Naive thymus-derived CD4-positive, alpha-beta T cell (primary cell): ENCODE results near the gene LMNTD1. TPM values are rescaled to one million over a fixed set of nuclear protein-coding genes. Genes with fewer than 3 reads are reported as not detected.
A peak's percentile ranks its signal among the peaks of the same experiment; 100 is the strongest.

ENCODE experiments used
- ATAC-seq: fragments of 150-1000 bp; cut with Tn5 transposase; 2 replicates; pipeline ENCODE4 v1.10.0; 2021; ENCODE audit warnings: mild to moderate bottlenecking, moderate library complexity
- CTCF ChIA-PET: fragments of 350-600 bp; sonication (Branson Sonifier 250); formaldehyde crosslinking; loops from one replicate; lab custom pipeline; 2021; ENCODE audit warnings: antibody characterized with exemption; lab: Charles Lee
- POLR2A ChIA-PET: fragments of 350-600 bp; sonication (Branson Sonifier 250); formaldehyde crosslinking; loops from one replicate; lab custom pipeline; 2021; ENCODE audit warnings: antibody characterized with exemption, inconsistent platforms; lab: Charles Lee
- DNase-seq, 9 donors: peaks; one replicate each; pipeline versions ENCODE4 v3.0.0 to v3.0.0-alpha.2; 2020 to 2022; ENCODE audit warnings: mixed read lengths in 1 of 9
- H3K27ac ChIP-seq: one replicate; pipeline ENCODE4 v1.7.0; 2013; ENCODE audit warnings: mild to moderate bottlenecking, low read depth, low read length, moderate library complexity
- H3K27me3 ChIP-seq, 2 donors: one replicate each; pipeline ENCODE4 v1.7.0; 2013; ENCODE audit warnings: low read length in 2 of 2, mild to moderate bottlenecking in 2 of 2, moderate library complexity in 2 of 2; ENCODE audit not compliant: control insufficient read depth in 2 of 2, insufficient read depth in 2 of 2
- H3K36me3 ChIP-seq, 3 experiments: 1 replicate in 2 of 3; 2 replicates in 1 of 3; pipeline ENCODE4 v1.7.0; 2013; ENCODE audit warnings: low read length in 3 of 3, mild to moderate bottlenecking in 3 of 3, moderate library complexity in 1 of 3; ENCODE audit not compliant: insufficient read depth in 3 of 3, control insufficient read depth in 2 of 3
- H3K4me1 ChIP-seq, 2 donors: one replicate each; pipeline ENCODE4 v1.7.0; 2013; ENCODE audit warnings: low read length in 2 of 2, mild to moderate bottlenecking in 2 of 2, moderate library complexity in 1 of 2; ENCODE audit not compliant: control insufficient read depth in 2 of 2, insufficient read depth in 2 of 2
- H3K4me3 ChIP-seq: 2 replicates; pipeline ENCODE4 v1.7.0; 2013; ENCODE audit warnings: mild to moderate bottlenecking, low read length
- H3K9me3 ChIP-seq, 3 experiments: 1 replicate in 2 of 3; 2 replicates in 1 of 3; pipeline ENCODE4 v1.7.0; 2013; ENCODE audit warnings: low read length in 3 of 3; ENCODE audit not compliant: control insufficient read depth in 2 of 3
- H3K27ac Mint-ChIP-seq, 9 donors: one replicate each; pipeline ENCODE4 v1.8.0; 2020 to 2022; ENCODE audit warnings: mixed read lengths in 9 of 9, mild to moderate bottlenecking in 8 of 9, moderate library complexity in 5 of 9, inconsistent platforms in 2 of 9
- H3K27me3 Mint-ChIP-seq, 5 donors: one replicate each; pipeline ENCODE4 v1.8.0; 2021 to 2022; ENCODE audit warnings: mixed read lengths in 5 of 5, mild to moderate bottlenecking in 1 of 5
- H3K36me3 Mint-ChIP-seq, 5 donors: one replicate each; pipeline ENCODE4 v1.8.0; 2020 to 2022; ENCODE audit warnings: mixed read lengths in 5 of 5, mild to moderate bottlenecking in 3 of 5, inconsistent platforms in 1 of 5
- H3K4me1 Mint-ChIP-seq, 7 donors: one replicate each; pipeline ENCODE4 v1.8.0; 2020 to 2022; ENCODE audit warnings: mixed read lengths in 7 of 7, mild to moderate bottlenecking in 3 of 7, inconsistent platforms in 1 of 7
- H3K4me3 Mint-ChIP-seq, 10 donors: one replicate each; pipeline ENCODE4 v1.8.0; 2020 to 2022; ENCODE audit warnings: mild to moderate bottlenecking in 10 of 10, mixed read lengths in 10 of 10, moderate library complexity in 6 of 10, inconsistent platforms in 2 of 10
- H3K9me3 Mint-ChIP-seq, 11 donors: one replicate each; pipeline ENCODE4 v1.8.0; 2020 to 2022; ENCODE audit warnings: mixed read lengths in 11 of 11, mild to moderate bottlenecking in 4 of 11, inconsistent platforms in 1 of 11, moderate library complexity in 1 of 11
- intact Hi-C, 2 donors: fragments of 100-400 bp; cut with micrococcal nuclease; formaldehyde crosslinking; loops; one replicate each; pipeline ENCODE4 v1.15.1; 2023
- polyA plus RNA-seq, 2 donors: library from polyadenylated mRNA; unstranded; fragments of 300-500 nt; fragmentation: Illumina TruSeq; gene quantifications; one replicate each; pipeline ENCODE4 v1.2.3, GENCODE V29; 2021
- total RNA-seq, 6 experiments: library from RNA in 5 of 6; stranded (reverse) in 5 of 6; gene quantifications; 1 replicate in 5 of 6; 2 replicates in 1 of 6; pipeline ENCODE4 v1.2.3 and lab custom pipeline; 2021 to 2026

The LMNTD1 gene
- total and polyA plus RNA-seq, 7 experiments from 2014 or later = not detected

- DNase-seq = no peak
- Histone ChIP-seq H3K27me3 (no peaks in the 10 kb centered on the region), H3K9me3 (no peaks in the 10 kb centered on the region), H3K27ac (no peak overlapping the region), H3K4me3 (no peak overlapping the region), H3K36me3 (no peaks in the 10 kb centered on the region), H3K4me1 (no peaks in the 10 kb centered on the region)
- CTCF ChIA-PET = no interaction called here
- H3K27ac Mint-ChIP-seq = no peak overlapping the region
- H3K27me3 Mint-ChIP-seq = peaks cover 0 to 6% (median 5%) of the 10 kb centered on the region in 5 donors
- peaks cover 0 to 4% (median 0%) of the 10 kb centered on the region in 11 donors for H3K9me3 Mint-ChIP-seq
- POLR2A ChIA-PET = no interaction called here
- intact Hi-C loops = no loop called here
- no peak overlapping the region for H3K4me3 Mint-ChIP-seq
- peaks cover 0 to 8% (median 0%) of the 10 kb centered on the region in 7 donors for H3K4me1 Mint-ChIP-seq
- no peaks in the 10 kb centered on the region for H3K36me3 Mint-ChIP-seq
- no peak for ATAC-seq
Observed at GRCh38 chr12:25521625-25522256, 31.3 kb downstream of the LMNTD1 start.

DNA sequence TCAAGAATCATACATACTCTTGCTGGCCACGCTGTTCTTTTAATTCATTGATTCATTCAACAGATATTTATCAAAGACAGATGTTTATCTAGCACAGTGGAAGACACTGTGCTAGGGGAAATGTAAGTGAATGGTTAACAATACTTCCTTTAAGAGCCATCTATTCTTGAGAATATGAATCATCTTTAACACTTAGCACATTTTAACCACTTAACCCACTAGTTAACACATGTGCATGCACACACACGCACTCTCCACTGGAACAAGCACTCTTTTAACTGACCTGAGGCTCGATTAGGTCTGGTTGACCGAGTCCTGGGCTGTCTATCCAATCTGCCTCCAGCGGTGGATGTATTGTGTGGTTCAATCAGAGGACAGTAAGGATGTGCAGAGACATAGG lies 34.6 kb downstream of the LMNTD1 start:
- Histone ChIP-seq H3K4me1 (no peaks in the 10 kb centered on the region), H3K4me3 (no peak overlapping the region), H3K27ac (no peak overlapping the region), H3K9me3 (no peaks in the 10 kb centered on the region), H3K27me3 (no peaks in the 10 kb centered on the region), H3K36me3 (no peaks in the 10 kb centered on the region)
- ChIA-PET POLR2A (no interaction called here), CTCF (no interaction called here)
- H3K36me3 Mint-ChIP-seq = no peaks in the 10 kb centered on the region
- H3K27ac Mint-ChIP-seq = no peak overlapping the region
- peak overlapping the region in 1 of 10 donors; percentile 17 for H3K4me3 Mint-ChIP-seq
- intact Hi-C loops = no loop called here
- H3K27me3 Mint-ChIP-seq = peaks cover 7 to 10% (median 10%) of the 10 kb centered on the region in 5 donors
- DNase-seq (no peak), ATAC-seq (no peak)
- peaks cover 0 to 2% (median 0%) of the 10 kb centered on the region in 11 donors for H3K9me3 Mint-ChIP-seq
- peaks cover 0 to 8% (median 0%) of the 10 kb centered on the region in 7 donors for H3K4me1 Mint-ChIP-seq

- H3K4me1 Mint-ChIP-seq = no peaks in the 10 kb centered on the region
Observed at GRCh38 chr12:25504744-25505143, 48.3 kb downstream of the LMNTD1 start.

GRCh38 chr12:25503666-25504065 lies 49.4 kb downstream of the LMNTD1 start:
- CTCF ChIA-PET = no interaction called here
- no peak overlapping the region for H3K27ac ChIP-seq
- ATAC-seq (no peak), DNase-seq (no peak)
- no peak overlapping the region for H3K27ac Mint-ChIP-seq
- intact Hi-C loops = no loop called here
- no peaks in the 10 kb centered on the region for H3K4me1 Mint-ChIP-seq
- no peak overlapping the region for H3K4me3 ChIP-seq
- H3K27me3 ChIP-seq = no peaks in the 10 kb centered on the region
- H3K27me3 Mint-ChIP-seq = peaks cover 0 to 17% (median 11%) of the 10 kb centered on the region in 5 donors
- no peaks in the 10 kb centered on the region for H3K9me3 ChIP-seq
- no peaks in the 10 kb centered on the region for H3K36me3 ChIP-seq
- H3K4me1 ChIP-seq = no peaks in the 10 kb centered on the region
- no peaks in the 10 kb centered on the region for H3K36me3 Mint-ChIP-seq
- no peak overlapping the region for H3K4me3 Mint-ChIP-seq
- H3K9me3 Mint-ChIP-seq = peaks cover 0 to 3% (median 0%) of the 10 kb centered on the region in 11 donors
- POLR2A ChIA-PET = no interaction called here

More at GRCh38 chr12:25504744-25505143, 48.3 kb downstream of the LMNTD1 start:
- Mint-ChIP-seq H3K36me3 (no peaks in the 10 kb centered on the region), H3K4me3 (no peak overlapping the region), H3K9me3 (no peaks in the 10 kb centered on the region), H3K27ac (no peak overlapping the region), H3K27me3 (peaks cover 0 to 17% (median 8%) of the 10 kb centered on the region in 5 donors)
- ChIA-PET CTCF (no interaction called here), POLR2A (no interaction called here)
- Histone ChIP-seq H3K27ac (no peak overlapping the region), H3K4me1 (no peaks in the 10 kb centered on the region), H3K9me3 (no peaks in the 10 kb centered on the region), H3K36me3 (no peaks in the 10 kb centered on the region), H3K27me3 (no peaks in the 10 kb centered on the region), H3K4me3 (no peak overlapping the region)
- ATAC-seq (no peak), DNase-seq (no peak)
- intact Hi-C loops = no loop called here

GRCh38 chr12:25502596-25502995 lies 50.5 kb downstream of the LMNTD1 start:
- CTCF ChIA-PET = interaction anchor here (0.7 kb wide), 1 partner anchor 117 kb away, joined by 3 read pairs; no protein-coding TSS in a partner anchor
- H3K36me3 ChIP-seq = no peaks in the 10 kb centered on the region
- POLR2A ChIA-PET = no interaction called here

DNA sequence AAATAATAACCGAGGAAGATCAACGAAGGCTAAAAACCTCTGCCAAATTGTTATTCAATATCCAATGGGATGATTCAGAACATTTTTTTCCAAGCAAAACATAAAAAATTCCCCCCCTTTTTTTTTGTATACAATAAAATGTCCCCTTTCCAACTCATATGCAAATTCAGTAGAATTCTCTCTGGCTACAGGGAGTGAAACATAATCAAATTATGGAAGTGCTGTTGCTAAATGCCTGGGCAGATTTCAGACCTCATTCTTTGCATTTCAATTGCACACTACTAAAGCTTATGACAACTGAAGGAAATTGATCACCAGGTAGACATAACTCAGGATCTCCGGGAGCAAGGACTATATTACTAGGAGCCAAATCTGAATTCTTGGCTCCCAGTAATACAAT lies 51.0 kb downstream of the LMNTD1 start:
- CTCF ChIA-PET = no interaction called here
- Mint-ChIP-seq H3K4me1 (no peaks in the 10 kb centered on the region), H3K27me3 (peaks cover 0 to 17% (median 11%) of the 10 kb centered on the region in 5 donors), H3K36me3 (no peaks in the 10 kb centered on the region), H3K4me3 (no peak overlapping the region), H3K9me3 (peaks cover 0 to 5% (median 0%) of the 10 kb centered on the region in 11 donors), H3K27ac (no peak overlapping the region)
- intact Hi-C loops = no loop called here
- H3K36me3 ChIP-seq = no peaks in the 10 kb centered on the region
- POLR2A ChIA-PET = no interaction called here
- H3K27me3 ChIP-seq = no peaks in the 10 kb centered on the region
- DNase-seq (no peak), ATAC-seq (no peak)
- no peaks in the 10 kb centered on the region for H3K4me1 ChIP-seq
- no peaks in the 10 kb centered on the region for H3K9me3 ChIP-seq
- no peak overlapping the region for H3K4me3 ChIP-seq
- no peak overlapping the region for H3K27ac ChIP-seq

More at GRCh38 chr12:25502596-25502995, 50.5 kb downstream of the LMNTD1 start:
- DNase-seq (no peak), ATAC-seq (no peak)
- no peaks in the 10 kb centered on the region for H3K36me3 Mint-ChIP-seq
- intact Hi-C loops = no loop called here
- Histone ChIP-seq H3K27me3 (no peaks in the 10 kb centered on the region), H3K4me3 (no peak overlapping the region), H3K4me1 (no peaks in the 10 kb centered on the region), H3K9me3 (no peaks in the 10 kb centered on the region), H3K27ac (no peak overlapping the region)
- H3K9me3 Mint-ChIP-seq = peaks cover 0 to 5% (median 0%) of the 10 kb centered on the region in 11 donors
- no peak overlapping the region for H3K4me3 Mint-ChIP-seq
- H3K27me3 Mint-ChIP-seq = peaks cover 0 to 17% (median 11%) of the 10 kb centered on the region in 5 donors
- H3K4me1 Mint-ChIP-seq = no peaks in the 10 kb centered on the region
- no peak overlapping the region for H3K27ac Mint-ChIP-seq

GRCh38 chr12:25501549-25501948 lies 51.5 kb downstream of the LMNTD1 start:
- CTCF ChIA-PET = no interaction called here
- ATAC-seq (no peak), DNase-seq (no peak)
- H3K4me1 Mint-ChIP-seq = peaks cover 0 to 3% (median under 1%) of the 10 kb centered on the region in 7 donors
- no peak overlapping the region for H3K4me3 Mint-ChIP-seq
- POLR2A ChIA-PET = no interaction called here
- H3K36me3 Mint-ChIP-seq = no peaks in the 10 kb centered on the region
- H3K27ac Mint-ChIP-seq = no peak overlapping the region
- no peak overlapping the region for H3K27ac ChIP-seq
- no peaks in the 10 kb centered on the region for H3K36me3 ChIP-seq
- H3K4me1 ChIP-seq = no peaks in the 10 kb centered on the region
- H3K9me3 ChIP-seq = no peaks in the 10 kb centered on the region
- peaks cover 0 to 17% (median 11%) of the 10 kb centered on the region in 5 donors for H3K27me3 Mint-ChIP-seq
- peaks cover 0 to 5% (median 0%) of the 10 kb centered on the region in 11 donors for H3K9me3 Mint-ChIP-seq
- no peaks in the 10 kb centered on the region for H3K27me3 ChIP-seq
- intact Hi-C loops = no loop called here
- no peak overlapping the region for H3K4me3 ChIP-seq
